Measurements from ENCODE around the gene RRBP1. TPM values are rescaled to one million over a fixed set of nuclear protein-coding genes. Genes with fewer than 3 reads are reported as not detected.

RRBP1 gene
- total RNA-seq, 6 experiments from 2014 or later: 273 to 331 (median 317) TPM

- H3K36me3 Mint-ChIP-seq (ENCODE audit: low read depth): peaks cover 30% of the 10 kb centered on the region
- no peaks in the 10 kb centered on the region for H3K9me3 Mint-ChIP-seq
- H3K4me3 Mint-ChIP-seq: no peak overlapping the region
Observed at GRCh38 chr20:17633850-17634500, 48.1 kb downstream of the RRBP1 start.

GRCh38 chr20:17633221-17633849, 48.7 kb downstream of the RRBP1 start:
- no peak for DNase-seq
- no peak overlapping the region for H3K27ac Mint-ChIP-seq
- TF ChIP-seq CTCF (IDR thresholded peaks at IDR 0.05): no peak
- no peak overlapping the region for H3K4me3 Mint-ChIP-seq
- H3K4me1 Mint-ChIP-seq (ENCODE audit: low read depth): no peaks in the 10 kb centered on the region
- peaks cover 10% of the 10 kb centered on the region for H3K27me3 Mint-ChIP-seq (ENCODE audit: insufficient read depth)
- H3K36me3 Mint-ChIP-seq (ENCODE audit: low read depth): peaks cover 34% of the 10 kb centered on the region
- H3K9me3 Mint-ChIP-seq: no peaks in the 10 kb centered on the region

More at GRCh38 chr20:17633850-17634500, 48.1 kb downstream of the RRBP1 start:
- Mint-ChIP-seq H3K27ac (no peak overlapping the region), H3K4me1 (ENCODE audit: low read depth) (no peaks in the 10 kb centered on the region), H3K27me3 (ENCODE audit: insufficient read depth) (peaks cover 6% of the 10 kb centered on the region)
- no peak for DNase-seq
- TF ChIP-seq CTCF (IDR thresholded peaks at IDR 0.05): no peak

- H3K36me3 Mint-ChIP-seq (ENCODE audit: low read depth): peaks cover 40% of the 10 kb centered on the region
- no peak overlapping the region for H3K4me3 Mint-ChIP-seq
- H3K27ac Mint-ChIP-seq: peak overlapping the region; percentile 45; the same call in 1 of the 2 replicates
- peaks cover 9% of the 10 kb centered on the region for H3K27me3 Mint-ChIP-seq (ENCODE audit: insufficient read depth)
- no peaks in the 10 kb centered on the region for H3K4me1 Mint-ChIP-seq (ENCODE audit: low read depth)
- no peak for DNase-seq
- H3K9me3 Mint-ChIP-seq: no peaks in the 10 kb centered on the region
- no peak for TF ChIP-seq CTCF (IDR thresholded peaks at IDR 0.05)
Observed at GRCh38 chr20:17631576-17632319, 50.3 kb downstream of the RRBP1 start.

GRCh38 chr20:17630806-17631195, 51.2 kb downstream of the RRBP1 start:
- DNase-seq: no peak
- peaks cover 5% of the 10 kb centered on the region for H3K27me3 Mint-ChIP-seq (ENCODE audit: insufficient read depth)

More at GRCh38 chr20:17630806-17631195, 51.2 kb downstream of the RRBP1 start:
- no peak for TF ChIP-seq CTCF (IDR thresholded peaks at IDR 0.05)
- H3K4me3 Mint-ChIP-seq: no peak overlapping the region; the same call in 1 of the 2 replicates
- no peak overlapping the region for H3K27ac Mint-ChIP-seq
- no peaks in the 10 kb centered on the region for H3K9me3 Mint-ChIP-seq
- peaks cover 39% of the 10 kb centered on the region for H3K36me3 Mint-ChIP-seq (ENCODE audit: low read depth)
- no peaks in the 10 kb centered on the region for H3K4me1 Mint-ChIP-seq (ENCODE audit: low read depth)

Measured in HFFc6 (cell line).